Effector memory CD8-positive, alpha-beta T cell (primary cell): ENCODE measurements around the gene NT5DC4.
A peak's percentile ranks its signal among the peaks of the same experiment; 100 is the strongest.

Source experiments
- ATAC-seq: fragments of 150-1000 bp; cut with Tn5 transposase; replicated peaks from 2 replicates; pipeline ENCODE4 v1.10.0; 2021; ENCODE audit warnings: mild to moderate bottlenecking, moderate library complexity
- DNase-seq, 3 experiments: peaks; one replicate each; pipeline ENCODE4 v3.0.0; 2021
- H3K27ac Mint-ChIP-seq, 2 donors: one replicate each; pipeline ENCODE4 v1.8.0; 2022; ENCODE audit warnings: mild to moderate bottlenecking in 2 of 2, mixed read lengths in 2 of 2, moderate library complexity in 2 of 2
- H3K27me3 Mint-ChIP-seq, 2 donors: one replicate each; pipeline ENCODE4 v1.8.0; 2022; ENCODE audit warnings: mixed read lengths in 2 of 2
- H3K36me3 Mint-ChIP-seq: one replicate; pipeline ENCODE4 v1.8.0; 2022; ENCODE audit warnings: mild to moderate bottlenecking, moderate library complexity, mixed read lengths; ENCODE audit not compliant: insufficient read depth
- H3K4me1 Mint-ChIP-seq, 2 donors: one replicate each; pipeline ENCODE4 v1.8.0; 2022; ENCODE audit warnings: low read depth in 2 of 2, mixed read lengths in 2 of 2
- H3K4me3 Mint-ChIP-seq, 2 donors: one replicate each; pipeline ENCODE4 v1.8.0; 2022; ENCODE audit warnings: mild to moderate bottlenecking in 2 of 2, mixed read lengths in 2 of 2, moderate library complexity in 2 of 2
- H3K9me3 Mint-ChIP-seq, 2 donors: one replicate each; pipeline ENCODE4 v1.8.0; 2022; ENCODE audit warnings: mixed read lengths in 2 of 2

NT5DC4 gene

DNA sequence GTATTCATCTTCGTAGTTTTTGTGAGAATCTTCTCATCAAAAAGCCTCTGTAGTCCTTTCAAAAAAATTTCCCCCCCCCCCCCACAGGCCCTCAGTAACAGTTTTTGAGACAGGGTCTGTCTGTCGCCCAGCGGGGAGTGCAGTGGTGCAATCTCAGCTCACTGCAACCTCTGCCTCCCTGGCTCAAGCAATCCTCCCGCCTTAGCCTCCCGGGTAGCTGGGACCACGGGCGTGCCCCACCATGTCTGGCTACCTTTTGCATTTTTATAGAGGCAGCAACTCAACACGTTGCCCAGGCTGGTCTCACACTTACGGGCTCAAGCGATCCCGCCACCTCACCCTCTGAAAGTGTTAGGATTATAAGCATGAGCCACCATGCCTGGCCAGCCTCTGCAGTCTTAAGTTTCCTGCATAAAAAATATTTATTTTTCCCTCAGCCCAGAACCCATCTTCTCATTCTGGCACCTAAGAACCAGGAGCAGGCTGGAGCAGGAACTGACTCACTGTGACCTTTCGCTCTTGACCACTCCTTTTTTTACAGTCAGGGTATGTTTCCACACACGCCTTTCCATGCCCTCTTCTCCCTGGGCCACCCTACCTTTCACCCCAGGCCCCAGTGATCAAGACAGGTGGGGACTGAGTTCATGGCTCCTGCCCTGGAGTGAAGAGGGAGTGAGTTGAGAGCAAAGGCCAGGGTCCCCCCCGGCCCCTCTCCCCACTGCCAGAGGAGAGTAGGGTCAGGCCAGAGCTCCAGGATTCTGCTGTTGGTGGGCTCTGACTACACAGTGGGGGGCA is 32.5 kb upstream of the NT5DC4 start:
- Mint-ChIP-seq H3K9me3 (no peaks in the 10 kb centered on the region), H3K36me3 (no peaks in the 10 kb centered on the region), H3K4me3 (no peak overlapping the region), H3K27me3 (no peaks in the 10 kb centered on the region), H3K27ac (no peak overlapping the region), H3K4me1 (peaks cover 34 to 38% of the 10 kb centered on the region in 2 donors)
- ATAC-seq (no peak), DNase-seq (no peak)

- Mint-ChIP-seq H3K27me3 (no peaks in the 10 kb centered on the region), H3K4me1 (peaks cover 28 to 31% of the 10 kb centered on the region in 2 donors)
- ATAC-seq = peak; percentile 85
These were observed 29.9 kb upstream of the NT5DC4 start for GRCh38 chr2:112690853-112691401.

DNA sequence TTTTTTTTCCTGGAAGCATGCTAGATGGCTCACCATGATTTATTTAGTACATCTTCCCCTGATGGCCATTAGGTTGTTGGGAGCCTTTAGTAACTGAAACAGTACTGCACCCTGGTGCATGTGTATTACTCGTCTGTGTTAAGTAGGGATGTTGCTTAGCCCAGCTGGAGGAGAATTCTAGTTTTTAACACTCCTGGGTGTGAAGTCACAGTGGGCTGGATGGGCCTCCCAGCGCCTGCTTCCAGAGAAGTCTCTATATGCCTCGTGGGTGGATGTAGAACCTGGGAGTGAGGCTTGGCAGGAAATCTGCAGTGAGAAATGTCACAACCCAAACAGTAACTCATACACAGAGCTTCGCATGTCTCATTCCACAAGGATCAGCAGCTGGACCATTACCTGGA is 28.9 kb upstream of the NT5DC4 start:
- H3K27ac Mint-ChIP-seq = peak overlapping the region; percentile 77 to 89
- no peaks in the 10 kb centered on the region for H3K9me3 Mint-ChIP-seq
- DNase-seq = no peak
- ATAC-seq = no peak
- no peaks in the 10 kb centered on the region for H3K27me3 Mint-ChIP-seq
- H3K36me3 Mint-ChIP-seq = no peaks in the 10 kb centered on the region
- H3K4me3 Mint-ChIP-seq = peak overlapping the region; percentile 56 to 71
- peaks cover 28 to 31% of the 10 kb centered on the region in 2 donors for H3K4me1 Mint-ChIP-seq

More at GRCh38 chr2:112690853-112691401, 29.9 kb upstream of the NT5DC4 start:
- no peaks in the 10 kb centered on the region for H3K36me3 Mint-ChIP-seq
- DNase-seq = peak; percentile 57 to 63 (median 59)
- peak overlapping the region in 1 of 2 donors; percentile 78 for H3K27ac Mint-ChIP-seq
- H3K9me3 Mint-ChIP-seq = no peaks in the 10 kb centered on the region
- H3K4me3 Mint-ChIP-seq = peak overlapping the region; percentile 56 to 71

DNA sequence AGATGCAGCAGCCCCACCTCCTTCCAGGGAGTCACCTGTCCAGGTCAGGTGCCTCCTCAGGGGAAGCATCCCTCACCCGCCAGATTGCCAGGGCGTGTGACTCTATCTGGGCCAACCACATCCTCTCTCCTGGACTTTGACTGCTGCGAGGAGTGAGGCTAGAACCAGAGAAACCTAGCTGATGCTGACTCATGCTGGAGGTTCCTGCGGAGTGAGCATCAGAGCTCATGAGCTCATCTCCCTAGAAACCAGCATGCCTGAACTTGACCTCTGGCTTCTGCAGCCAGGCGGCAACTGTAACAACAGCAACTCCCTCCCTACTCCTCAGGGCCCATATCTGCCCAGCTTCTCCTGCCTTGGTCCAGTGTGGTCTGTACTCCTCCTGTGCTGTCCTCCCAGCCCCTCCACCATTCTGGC is 28.3 kb upstream of the NT5DC4 start:
- no peaks in the 10 kb centered on the region for H3K9me3 Mint-ChIP-seq
- no peaks in the 10 kb centered on the region for H3K36me3 Mint-ChIP-seq
- H3K27me3 Mint-ChIP-seq = no peaks in the 10 kb centered on the region
- ATAC-seq (peak; percentile 84), DNase-seq (peak; percentile 25 to 40 (median 33))
- H3K4me1 Mint-ChIP-seq = peaks cover 28 to 31% of the 10 kb centered on the region in 2 donors
- peak overlapping the region; percentile 77 to 89 for H3K27ac Mint-ChIP-seq
- H3K4me3 Mint-ChIP-seq = peak overlapping the region; percentile 47 to 56

- Mint-ChIP-seq H3K4me1 (peaks cover 28 to 31% of the 10 kb centered on the region in 2 donors), H3K4me3 (peak overlapping the region; percentile 47 to 56)
- ATAC-seq = no peak
These were observed 27.9 kb upstream of the NT5DC4 start for GRCh38 chr2:112692918-112693317.

DNA sequence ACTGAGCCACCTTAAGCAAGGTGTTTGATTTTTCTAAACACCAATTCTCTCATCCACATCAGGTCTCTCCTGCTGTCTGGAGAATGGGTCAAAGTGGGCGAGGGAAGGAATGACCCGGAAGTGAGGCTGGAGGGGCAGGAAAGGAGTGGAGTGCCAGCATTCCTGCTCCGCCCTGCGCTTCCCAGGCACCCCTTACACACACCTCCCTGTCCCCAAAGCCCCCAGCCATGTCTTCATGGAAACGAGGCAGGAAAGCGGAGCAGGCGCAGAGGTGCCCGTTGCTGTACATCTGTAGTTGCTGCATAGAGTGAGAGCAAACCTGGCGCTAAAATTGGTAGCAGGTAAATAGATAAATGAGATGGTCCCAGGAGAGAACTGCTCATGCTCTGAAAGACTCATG is 27.2 kb upstream of the NT5DC4 start:
- no peaks in the 10 kb centered on the region for H3K9me3 Mint-ChIP-seq
- no peak for DNase-seq
- peaks cover 28 to 31% of the 10 kb centered on the region in 2 donors for H3K4me1 Mint-ChIP-seq

More at GRCh38 chr2:112692918-112693317, 27.9 kb upstream of the NT5DC4 start:
- no peaks in the 10 kb centered on the region for H3K36me3 Mint-ChIP-seq
- H3K27me3 Mint-ChIP-seq = no peaks in the 10 kb centered on the region
- no peak for DNase-seq
- no peaks in the 10 kb centered on the region for H3K9me3 Mint-ChIP-seq
- H3K27ac Mint-ChIP-seq = peak overlapping the region; percentile 77 to 89

DNA sequence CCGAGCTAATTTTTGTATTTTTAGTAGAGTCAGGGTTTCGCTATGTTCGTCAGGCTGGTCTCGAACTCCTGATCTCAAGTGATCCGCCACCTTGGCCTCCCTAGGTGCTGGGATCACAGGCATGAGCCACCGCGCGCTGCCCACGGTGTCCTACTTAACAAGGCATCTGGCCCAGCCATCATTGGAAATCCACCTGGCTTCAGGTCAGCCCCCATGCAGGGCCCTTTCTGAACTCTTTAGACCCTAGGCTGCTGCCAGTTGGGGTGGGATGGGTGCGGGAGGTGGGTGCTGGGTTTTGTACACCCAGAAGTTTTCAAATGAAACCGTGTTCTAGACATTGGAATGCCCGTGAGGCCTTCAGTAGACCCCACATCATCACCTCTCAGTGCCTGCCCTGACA is 26.6 kb upstream of the NT5DC4 start:
- ATAC-seq (no peak), DNase-seq (no peak)
- Mint-ChIP-seq H3K9me3 (no peaks in the 10 kb centered on the region), H3K4me1 (peaks cover 28 to 31% of the 10 kb centered on the region in 2 donors), H3K27me3 (no peaks in the 10 kb centered on the region), H3K27ac (no peak overlapping the region), H3K4me3 (no peak overlapping the region), H3K36me3 (no peaks in the 10 kb centered on the region)

More for the DNA sequence above, 27.2 kb upstream of the NT5DC4 start:
- H3K27me3 Mint-ChIP-seq = no peaks in the 10 kb centered on the region
- H3K36me3 Mint-ChIP-seq = no peaks in the 10 kb centered on the region
- H3K27ac Mint-ChIP-seq = peak overlapping the region; percentile 77 to 89
- H3K4me3 Mint-ChIP-seq = no peak overlapping the region
- ATAC-seq = no peak

- H3K27ac Mint-ChIP-seq = no peak overlapping the region
- ATAC-seq = no peak
These were observed 21.8 kb upstream of the NT5DC4 start for GRCh38 chr2:112698834-112699515.

GRCh38 chr2:112699984-112700667 is 20.7 kb upstream of the NT5DC4 start:
- H3K27me3 Mint-ChIP-seq = no peaks in the 10 kb centered on the region
- H3K9me3 Mint-ChIP-seq = no peaks in the 10 kb centered on the region
- no peaks in the 10 kb centered on the region for H3K36me3 Mint-ChIP-seq
- peaks cover 0 to 3% of the 10 kb centered on the region in 2 donors for H3K4me1 Mint-ChIP-seq
- no peak for DNase-seq
- no peak for ATAC-seq
- H3K4me3 Mint-ChIP-seq = no peak overlapping the region
- H3K27ac Mint-ChIP-seq = peak overlapping the region in 1 of 2 donors; percentile 35

More at GRCh38 chr2:112698834-112699515, 21.8 kb upstream of the NT5DC4 start:
- no peaks in the 10 kb centered on the region for H3K36me3 Mint-ChIP-seq
- no peaks in the 10 kb centered on the region for H3K27me3 Mint-ChIP-seq
- no peak overlapping the region for H3K4me3 Mint-ChIP-seq
- DNase-seq = no peak
- H3K4me1 Mint-ChIP-seq = peaks cover 0 to 3% of the 10 kb centered on the region in 2 donors
- no peaks in the 10 kb centered on the region for H3K9me3 Mint-ChIP-seq

DNA sequence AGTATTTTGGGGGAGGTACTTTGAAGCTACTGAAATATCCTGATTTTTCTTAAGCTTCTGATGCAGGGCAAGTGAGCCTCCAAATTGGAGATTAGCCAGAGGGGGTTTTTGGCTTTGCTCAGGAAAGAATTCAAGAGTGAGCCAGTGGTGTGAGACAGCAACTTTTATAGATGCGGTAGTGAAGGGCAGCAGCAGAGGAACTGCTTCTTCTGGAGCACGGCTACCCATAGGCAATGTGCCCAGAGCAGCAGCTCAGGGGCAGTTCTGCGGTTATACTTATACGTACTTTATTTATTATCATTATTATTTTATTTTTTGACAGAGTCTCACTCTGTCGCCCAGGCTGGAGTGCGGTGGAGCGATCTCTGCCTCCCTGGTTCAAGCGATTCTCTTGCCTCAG is 19.8 kb upstream of the NT5DC4 start:
- peaks cover 2% of the 10 kb centered on the region for H3K36me3 Mint-ChIP-seq
- H3K4me3 Mint-ChIP-seq = no peak overlapping the region
- H3K27ac Mint-ChIP-seq = no peak overlapping the region
- ATAC-seq = no peak
- no peaks in the 10 kb centered on the region for H3K27me3 Mint-ChIP-seq
- peaks cover 4 to 8% of the 10 kb centered on the region in 2 donors for H3K4me1 Mint-ChIP-seq
- no peaks in the 10 kb centered on the region for H3K9me3 Mint-ChIP-seq
- no peak for DNase-seq

- no peak overlapping the region for H3K4me3 Mint-ChIP-seq
- no peaks in the 10 kb centered on the region for H3K9me3 Mint-ChIP-seq
- peaks cover 25 to 27% of the 10 kb centered on the region in 2 donors for H3K4me1 Mint-ChIP-seq
- DNase-seq (no peak), ATAC-seq (no peak)
- peaks cover 3% of the 10 kb centered on the region for H3K36me3 Mint-ChIP-seq
- no peak overlapping the region for H3K27ac Mint-ChIP-seq
- H3K27me3 Mint-ChIP-seq = no peaks in the 10 kb centered on the region
These were observed 17.1 kb upstream of the NT5DC4 start for GRCh38 chr2:112703684-112704083.

- DNase-seq = no peak
- Mint-ChIP-seq H3K27ac (peak overlapping the region in 1 of 2 donors; percentile 20), H3K27me3 (no peaks in the 10 kb centered on the region), H3K4me1 (peaks cover 33 to 39% of the 10 kb centered on the region in 2 donors), H3K9me3 (no peaks in the 10 kb centered on the region), H3K36me3 (peaks cover 3% of the 10 kb centered on the region), H3K4me3 (peak overlapping the region in 1 of 2 donors; percentile 65)
- ATAC-seq = no peak
These were observed 15.2 kb upstream of the NT5DC4 start for GRCh38 chr2:112705575-112705974.

DNA sequence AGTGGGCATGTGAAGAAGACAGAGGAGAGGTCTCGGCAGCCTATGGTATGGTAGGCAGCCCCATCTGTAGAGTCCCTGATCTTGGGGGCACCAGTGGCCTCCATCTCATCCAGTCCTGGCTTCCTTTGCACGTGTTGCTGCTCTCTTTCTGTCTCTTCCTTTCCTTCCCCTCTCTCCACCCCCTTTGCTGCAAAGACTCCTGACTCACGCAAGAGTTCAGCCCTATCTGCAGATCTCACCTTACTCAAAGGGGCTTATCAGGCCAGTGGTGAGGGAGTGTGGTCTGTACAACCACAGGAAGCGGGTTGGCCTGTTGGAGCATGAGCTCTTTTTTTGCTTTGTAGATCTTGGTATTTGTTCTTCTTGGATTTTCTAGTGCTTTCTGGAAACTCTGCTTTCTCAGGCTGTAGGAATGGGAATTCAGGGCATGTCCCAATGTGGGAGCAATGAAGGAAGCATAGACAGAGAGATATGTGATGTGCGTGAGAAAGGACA is 14.6 kb upstream of the NT5DC4 start:
- H3K9me3 Mint-ChIP-seq = no peaks in the 10 kb centered on the region
- peaks cover 3% of the 10 kb centered on the region for H3K36me3 Mint-ChIP-seq
- DNase-seq = peak; percentile 40 to 52 (median 42)
- H3K4me1 Mint-ChIP-seq = peaks cover 35 to 46% of the 10 kb centered on the region in 2 donors
- H3K27me3 Mint-ChIP-seq = no peaks in the 10 kb centered on the region
- peak overlapping the region; percentile 56 to 65 for H3K4me3 Mint-ChIP-seq
- H3K27ac Mint-ChIP-seq = peak overlapping the region; percentile 20 to 49
- ATAC-seq = peak; percentile 95
